Breast epithelium (tissue), 3 donors: Measurements from ENCODE around the gene CDK19.

Experiments used
- CTCF ChIP-seq, 3 donors: fragments of 450-650 bp; IDR thresholded peaks; one replicate each; pipeline ENCODE4 v1.5.1; 2016 to 2017; ENCODE audit warnings: antibody characterized with exemption in 3 of 3, mild to moderate bottlenecking in 3 of 3, moderate library complexity in 3 of 3
- POLR2A ChIP-seq: fragments of 450-650 bp; IDR thresholded peaks from one replicate; pipeline ENCODE4 v1.6.1; 2016; ENCODE audit warnings: antibody characterized with exemption, mild to moderate bottlenecking, moderate library complexity
- POLR2AphosphoS5 ChIP-seq, 3 donors: sonication (generic); formaldehyde crosslinking; IDR thresholded peaks; one replicate each; pipeline ENCODE4 v1.6.1; 2017; ENCODE audit warnings: antibody characterized with exemption in 3 of 3

- TF ChIP-seq CTCF (IDR thresholded peaks at IDR 0.05) (no peak), POLR2AphosphoS5 (IDR thresholded peaks at IDR 0.05) (no peak), POLR2A (no peak)
These were observed 26.0 kb upstream of the CDK19 start for GRCh38 chr6:110841266-110841665.
